OCI-M2 (cell line): Measurements from ENCODE around the gene CNIH3.
"Not testable (repeated sequence)": the region's sequence is repeated elsewhere in the genome, so short reads cannot be mapped to it uniquely, and the experiment has no call there.

ENCODE experiments used
- DNase-seq: peaks from one replicate; lab custom pipeline; 2025; ENCODE audit not compliant: unreplicated experiment; lab: John Stamatoyannopoulos, UW

The CNIH3 gene

DNA sequence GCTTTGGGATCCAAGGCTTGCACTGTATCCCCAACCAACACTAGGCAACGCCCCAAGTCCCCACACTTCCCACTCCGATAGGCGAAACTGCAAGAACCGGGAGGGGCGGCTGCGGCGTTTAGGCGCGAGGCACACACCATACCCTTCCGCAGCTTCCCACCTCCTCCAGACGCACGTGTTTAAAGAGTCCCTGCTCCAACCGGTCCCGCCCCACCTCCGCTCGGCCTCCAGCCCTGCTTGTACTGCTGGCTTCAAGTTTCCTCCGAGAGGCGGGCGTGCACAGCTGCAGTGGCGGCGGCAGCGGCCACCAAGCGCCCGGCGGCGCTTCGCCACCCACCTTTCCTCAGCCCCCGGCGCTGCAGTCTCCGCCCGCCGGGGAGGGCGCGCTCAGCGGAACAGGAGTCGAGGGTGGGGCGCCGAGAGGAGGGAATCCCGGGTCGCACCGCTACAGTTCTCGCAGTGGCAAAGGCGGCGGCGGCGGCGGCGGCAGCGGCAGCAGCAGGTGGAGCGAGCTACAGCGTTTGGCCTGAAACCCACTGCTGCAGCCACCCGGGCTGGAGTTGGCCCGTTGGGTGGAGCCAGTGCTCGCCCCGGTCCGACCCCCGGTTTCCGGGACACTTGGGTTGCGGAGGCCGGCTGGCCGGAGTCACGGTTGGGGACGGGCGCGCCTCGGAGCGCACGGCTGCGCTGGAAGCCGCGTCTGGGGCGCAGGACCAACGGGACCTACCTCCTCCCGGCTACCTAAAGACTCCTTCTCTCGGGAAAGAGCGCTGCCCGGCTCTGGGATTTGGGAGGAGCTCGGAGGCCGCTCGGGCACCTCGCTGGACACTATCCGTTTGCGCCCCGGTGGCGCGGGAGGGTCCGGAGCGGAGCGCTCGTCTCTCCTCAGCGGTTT is at the start of gene CNIH3:
TSS of gene CNIH3 (plus strand) at position 457 of the 895 bp plus-strand sequence. CDS start 858 bp downstream, outside the sequence.
- DNase-seq, result no peak

DNA sequence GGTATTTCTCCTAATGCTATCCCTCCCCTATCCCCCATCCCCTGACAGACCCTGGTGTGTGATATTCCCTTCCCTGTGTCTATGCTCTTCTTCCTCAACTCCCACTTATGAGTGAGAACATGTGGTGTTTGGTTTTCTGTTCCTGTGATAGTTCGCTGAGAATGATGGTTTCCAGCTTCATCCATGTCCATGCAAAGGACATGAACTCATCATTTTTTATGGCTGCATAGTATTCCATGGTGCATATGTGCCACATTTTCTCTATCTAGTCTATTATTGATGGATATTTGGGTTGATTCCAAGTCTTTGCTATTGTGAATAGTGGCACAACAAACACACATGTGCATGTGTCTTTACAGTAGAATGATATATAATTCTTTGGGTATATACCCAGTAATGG is 49.6 kb upstream of the CNIH3 start:
- DNase-seq, result not testable (repeated sequence)

DNA sequence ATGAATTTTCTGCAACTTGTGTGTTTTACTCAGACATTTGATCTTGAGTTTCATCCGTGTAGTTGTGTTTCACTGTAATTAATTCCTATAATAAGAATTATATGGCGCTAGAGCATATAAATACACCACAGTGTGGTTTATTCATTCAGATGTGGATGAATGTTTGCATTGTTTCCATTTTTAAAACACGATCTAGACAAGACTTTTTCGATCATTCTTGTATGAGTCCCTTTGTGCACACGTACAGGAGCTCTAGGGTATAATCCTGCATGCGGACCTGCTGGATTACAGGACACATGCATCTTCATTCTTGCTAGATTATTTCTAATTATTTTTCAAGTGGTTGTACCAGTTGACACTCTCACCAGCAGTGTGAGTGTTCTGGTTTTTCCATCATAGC is 46.8 kb upstream of the CNIH3 start:
- no peak for DNase-seq

DNA sequence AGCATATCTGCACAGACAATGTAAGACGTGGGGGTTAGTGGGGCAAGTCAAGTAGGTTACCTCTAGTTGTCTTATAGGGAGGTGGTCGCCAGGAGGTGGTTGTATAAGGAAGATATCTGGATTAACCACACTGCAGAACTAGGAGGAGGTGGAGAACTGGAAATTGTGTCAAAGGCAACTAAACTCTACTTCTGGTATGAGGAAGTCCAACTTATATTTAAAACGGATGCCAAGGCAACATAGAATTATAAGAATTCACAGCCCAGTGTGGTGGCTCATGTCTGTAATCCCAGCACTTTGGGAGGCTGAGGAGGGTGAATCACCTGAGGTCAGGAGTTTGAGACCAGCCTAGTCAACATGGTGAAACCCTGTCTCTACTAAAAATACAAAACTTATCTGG is 44.1 kb upstream of the CNIH3 start:
- DNase-seq, result not testable (repeated sequence)

DNA sequence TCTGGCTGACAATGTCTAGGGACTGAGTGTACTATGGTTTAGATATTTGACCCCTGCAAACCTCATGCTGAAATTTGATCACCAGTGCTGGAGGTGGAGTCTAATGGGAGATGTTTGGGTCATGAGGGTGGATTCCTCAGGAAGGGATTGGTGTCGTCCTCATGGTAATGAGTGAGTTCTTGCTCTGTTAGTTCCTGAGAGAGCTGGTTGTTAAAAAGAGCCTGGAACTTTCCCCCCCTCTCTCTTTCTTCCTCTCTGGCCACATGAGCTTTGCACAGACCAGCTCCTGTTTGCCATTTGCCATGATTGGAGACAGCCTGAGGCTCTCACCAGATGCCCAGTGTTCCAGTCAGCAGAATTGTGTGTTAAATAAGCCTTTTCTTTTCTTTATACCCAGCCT is 36.6 kb upstream of the CNIH3 start:
- no peak for DNase-seq

DNA sequence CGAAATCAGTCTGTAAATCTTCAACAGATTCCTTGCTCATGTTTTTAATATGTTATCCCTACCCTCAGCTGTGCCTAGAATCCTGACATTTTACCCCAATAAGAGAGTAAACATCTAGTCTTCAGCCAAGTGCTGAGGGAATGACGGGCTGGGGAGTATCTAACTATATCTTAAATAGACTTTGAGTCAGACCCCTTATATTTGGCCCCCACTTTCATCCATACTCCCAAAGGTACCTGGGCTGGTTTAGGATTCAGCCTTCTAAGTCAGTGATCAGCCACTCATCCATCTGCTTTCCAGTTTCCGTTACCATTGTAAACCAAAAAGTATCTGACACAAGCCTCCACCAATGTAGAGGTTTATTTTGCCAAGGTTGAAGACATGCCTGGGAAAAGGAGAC is 36.1 kb upstream of the CNIH3 start:
- no peak for DNase-seq

DNA sequence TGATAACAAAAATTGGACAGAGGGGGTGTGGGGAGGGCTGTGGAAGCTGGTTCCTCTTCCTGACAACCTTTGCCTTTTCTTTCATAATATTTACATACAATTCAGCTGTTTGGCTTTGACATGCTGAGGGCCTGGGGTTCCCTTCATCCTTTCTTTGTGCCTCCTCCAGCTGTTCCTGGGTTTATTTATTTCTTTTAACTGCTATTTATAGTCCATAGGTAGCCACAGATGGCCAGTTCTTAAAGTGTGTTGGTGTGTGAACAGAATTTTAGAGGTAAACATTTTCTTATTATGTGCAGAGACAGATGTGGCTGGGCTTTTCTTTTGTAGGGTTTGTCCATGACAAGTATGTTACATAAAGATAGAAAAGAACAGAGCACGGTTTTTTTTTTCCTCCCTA is 34.1 kb upstream of the CNIH3 start:
- no peak for DNase-seq

DNA sequence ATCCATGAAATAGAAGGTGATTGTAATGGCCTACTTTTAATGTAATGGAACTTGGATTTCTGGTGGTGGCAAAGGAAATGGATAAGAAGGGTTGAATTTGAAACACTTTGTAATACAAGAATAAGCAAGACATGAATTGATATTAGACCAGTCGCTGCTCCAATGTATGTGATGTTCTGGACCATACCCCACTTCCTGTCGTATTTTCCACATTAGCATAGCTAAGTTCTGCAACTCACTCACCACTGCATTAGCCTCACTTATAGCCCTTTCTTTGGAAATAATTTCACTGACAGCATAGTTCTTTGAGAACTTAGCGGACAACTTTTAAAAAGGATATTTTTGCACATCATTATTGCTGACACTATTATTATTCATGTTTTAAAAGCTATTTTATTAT is 32.3 kb upstream of the CNIH3 start:
- no peak for DNase-seq

DNA sequence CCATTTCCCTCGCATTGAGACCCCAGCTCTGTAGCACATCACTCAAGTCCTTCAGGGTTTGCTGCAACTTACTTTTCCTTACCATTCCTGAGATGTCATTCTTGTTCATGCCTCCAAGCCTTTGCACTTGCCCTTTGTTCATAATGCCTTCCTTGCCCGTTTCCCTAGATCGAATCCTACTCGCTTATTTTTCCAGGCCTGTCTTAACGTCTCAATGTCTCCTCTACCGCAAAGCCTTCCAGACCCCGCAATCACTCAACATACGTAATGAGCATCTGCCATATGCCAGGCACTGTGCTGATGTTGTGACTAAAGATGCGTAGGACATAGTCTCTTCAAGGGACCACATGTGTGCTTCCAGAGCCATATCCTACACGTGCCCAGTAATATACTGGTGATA is 31.1 kb upstream of the CNIH3 start:
- no peak for DNase-seq

DNA sequence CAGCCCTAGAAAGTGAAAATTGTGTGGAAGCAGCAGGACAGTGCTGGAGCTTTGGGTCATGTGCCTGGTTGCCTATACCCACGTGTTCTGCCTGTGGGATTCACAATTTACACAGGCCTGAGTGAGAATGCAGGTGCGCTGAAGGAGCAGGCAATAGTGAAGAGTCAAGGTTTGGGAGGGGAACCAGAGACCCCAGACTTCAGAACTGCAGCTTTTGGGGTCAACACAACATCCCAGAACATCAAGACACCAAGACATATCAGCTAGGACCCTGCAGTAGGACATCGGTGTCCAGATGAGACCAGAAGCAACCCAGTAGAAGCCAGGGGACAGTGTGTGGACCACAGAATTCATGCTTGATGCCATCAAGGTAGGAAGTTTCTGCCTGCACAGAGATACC is 29.1 kb upstream of the CNIH3 start:
- DNase-seq, result no peak

DNA sequence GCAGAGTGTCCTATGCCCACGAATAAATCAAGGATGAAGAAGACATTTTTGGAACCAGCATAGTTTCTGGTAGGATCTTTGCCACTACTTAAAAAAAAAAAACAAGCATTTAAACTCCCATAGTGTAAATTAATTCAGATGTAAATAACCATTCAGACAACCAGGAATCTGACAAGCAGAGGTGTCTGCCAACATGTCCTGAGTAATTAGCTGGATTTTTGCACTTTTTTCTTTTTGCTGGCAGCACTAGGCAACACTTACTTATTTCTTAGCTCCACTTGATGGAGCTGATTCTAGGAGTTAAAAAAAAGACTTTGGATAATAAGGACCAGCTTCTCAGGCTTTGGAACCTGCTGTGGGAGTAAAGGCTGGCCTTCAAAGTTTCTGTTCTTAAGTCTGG is 27.6 kb upstream of the CNIH3 start:
- no peak for DNase-seq

DNA sequence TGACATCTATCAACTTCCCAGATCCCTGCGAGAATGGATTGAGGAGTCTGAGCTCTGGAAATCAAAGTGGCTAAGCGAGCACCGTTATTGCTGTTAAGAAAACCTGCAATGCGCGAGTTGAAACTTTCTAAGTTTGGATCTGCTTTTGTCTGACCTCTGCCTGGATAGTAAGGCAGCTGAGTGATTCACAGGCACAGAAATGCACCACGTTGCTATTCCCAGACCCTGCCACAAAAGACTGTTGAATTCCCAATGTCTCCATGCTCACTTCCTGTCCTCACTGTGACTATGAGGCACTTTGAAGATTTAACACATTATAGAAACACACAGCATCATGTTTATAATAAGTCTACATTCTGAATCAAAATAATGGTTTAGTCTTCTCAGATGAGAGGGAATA is 27.1 kb upstream of the CNIH3 start:
- no peak for DNase-seq

DNA sequence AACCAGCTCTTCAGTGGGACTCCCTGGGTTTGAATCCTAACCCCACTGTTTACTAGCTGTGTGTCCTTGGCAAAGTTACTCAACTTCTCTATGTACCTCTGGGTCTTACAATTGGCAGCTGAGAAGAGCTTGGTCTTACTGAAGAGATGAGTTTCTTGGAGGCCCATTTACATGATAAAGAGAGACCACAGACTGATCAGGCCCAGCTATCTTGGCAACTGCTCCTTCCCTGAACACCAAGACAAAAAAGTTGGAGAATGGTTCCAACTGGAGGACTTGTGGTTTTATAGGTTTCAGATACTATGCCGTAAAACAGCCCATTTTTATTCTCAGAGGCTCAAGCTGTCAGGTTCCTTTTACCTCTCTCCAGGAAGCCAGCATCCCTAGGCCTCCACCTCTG is 24.8 kb upstream of the CNIH3 start:
- no peak for DNase-seq

DNA sequence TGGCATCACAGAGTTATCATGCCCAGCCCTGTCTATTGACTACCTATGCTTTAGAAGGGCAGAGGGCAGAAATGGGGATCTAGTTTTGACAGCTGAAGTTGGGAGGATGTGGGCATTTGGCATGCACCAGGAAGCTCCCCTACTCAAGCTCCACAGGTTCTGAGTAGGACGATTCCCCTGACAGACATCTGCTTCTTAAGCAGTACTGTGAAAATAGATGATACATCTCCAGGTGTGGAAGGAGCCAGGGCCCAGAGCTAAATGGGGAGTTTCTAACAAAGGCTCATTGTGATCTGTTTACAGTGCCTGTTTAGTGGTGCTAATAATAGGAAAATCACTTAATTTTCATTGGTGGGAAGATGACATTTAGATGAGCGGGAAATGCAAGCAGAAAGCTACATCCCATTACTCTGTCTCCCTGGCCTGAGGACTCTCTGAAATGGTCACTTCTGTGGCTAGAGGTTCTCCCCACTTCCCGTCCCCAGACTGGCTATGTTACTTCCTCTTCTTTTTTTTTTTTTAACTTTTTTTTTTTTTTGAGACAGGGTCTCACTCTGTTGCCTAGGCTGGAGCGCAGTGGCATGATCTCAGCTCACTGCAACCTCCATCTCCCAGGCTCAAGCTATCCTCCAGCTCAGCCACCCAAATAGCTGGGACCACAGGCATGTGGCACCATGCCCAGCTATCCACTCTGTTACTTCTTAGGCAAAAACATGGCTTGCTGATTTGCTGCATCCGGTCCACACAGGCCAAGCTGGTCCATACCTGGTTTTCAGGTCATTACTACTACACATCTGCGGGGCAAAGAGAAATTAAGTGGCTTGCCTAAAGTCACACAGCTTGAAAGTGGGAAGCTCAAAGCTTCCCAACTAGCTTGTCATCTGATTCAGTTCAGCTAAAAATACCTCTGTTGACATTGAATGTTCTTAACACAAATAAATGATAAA is 23.2 kb upstream of the CNIH3 start:
- no peak for DNase-seq

DNA sequence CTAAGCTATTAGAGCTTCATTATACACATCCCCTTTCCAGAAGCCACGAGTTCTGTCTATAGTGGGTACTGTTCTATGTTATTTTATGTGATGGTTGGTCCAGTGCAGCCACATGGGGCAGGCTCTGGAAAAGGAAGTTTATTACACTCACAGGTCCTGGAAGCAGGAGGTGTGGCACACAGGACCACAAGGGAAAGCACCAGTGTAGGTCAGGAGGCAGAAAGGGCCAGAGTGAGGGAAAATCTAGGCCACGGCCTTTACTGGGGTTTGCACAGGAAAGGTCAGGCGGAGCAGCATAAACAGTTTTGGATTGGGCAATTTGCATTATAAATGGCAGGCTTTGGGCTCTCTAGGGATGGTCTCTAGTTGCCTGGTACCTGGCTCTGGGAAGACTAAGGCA is 21.8 kb upstream of the CNIH3 start:
- no peak for DNase-seq

DNA sequence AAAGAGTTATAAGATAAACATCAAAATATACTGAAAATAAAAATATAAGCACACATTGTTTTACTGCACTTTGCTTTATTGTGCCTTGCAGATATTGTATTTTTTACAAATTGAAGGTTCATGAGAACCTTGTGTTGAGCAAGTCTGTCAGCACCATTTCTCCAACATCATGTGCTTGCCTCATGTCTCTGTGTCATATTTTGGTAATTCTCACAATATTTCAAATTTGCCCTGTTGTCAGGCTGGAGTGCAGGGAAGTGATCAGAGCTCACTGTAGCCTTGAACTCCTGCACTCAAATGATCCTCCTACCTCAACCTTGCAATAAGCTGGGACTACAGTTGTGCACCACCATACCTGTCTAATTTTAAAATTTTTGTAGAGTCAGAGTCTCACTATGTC is 21.3 kb upstream of the CNIH3 start:
- no peak for DNase-seq

DNA sequence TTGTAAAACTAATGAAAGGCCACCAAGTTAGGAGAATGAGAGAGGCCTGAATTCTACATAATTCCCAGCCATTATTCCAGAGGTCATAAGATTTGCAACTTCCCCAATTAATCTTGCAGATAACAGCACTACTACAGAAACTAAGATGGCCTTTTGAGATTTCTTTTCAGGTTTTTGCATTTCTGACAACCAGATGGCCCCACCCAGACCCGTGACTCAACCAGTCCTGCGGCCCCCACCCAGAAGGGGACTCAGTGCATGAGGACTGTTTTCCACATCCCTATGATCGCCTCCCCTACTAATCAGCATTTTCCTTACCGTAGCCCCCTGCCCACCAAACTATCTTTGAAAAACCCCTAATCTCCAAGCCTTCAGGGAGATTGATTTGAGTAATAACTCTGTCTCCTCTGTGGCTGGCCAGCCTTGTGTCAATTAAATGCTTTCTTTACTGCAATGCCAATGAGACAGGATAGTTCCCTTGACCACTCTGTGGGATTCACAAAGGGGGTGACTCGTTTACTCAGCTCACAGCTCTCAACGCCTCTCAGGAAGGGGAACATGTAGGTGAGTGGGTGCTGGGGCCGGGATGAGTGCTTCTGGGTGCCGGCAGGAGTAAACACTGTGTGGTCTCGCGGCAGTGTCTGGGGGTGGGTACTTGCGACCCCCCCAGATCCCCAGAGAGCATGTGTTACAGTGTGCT is 10.5 kb upstream of the CNIH3 start:
- DNase-seq, result no peak

DNA sequence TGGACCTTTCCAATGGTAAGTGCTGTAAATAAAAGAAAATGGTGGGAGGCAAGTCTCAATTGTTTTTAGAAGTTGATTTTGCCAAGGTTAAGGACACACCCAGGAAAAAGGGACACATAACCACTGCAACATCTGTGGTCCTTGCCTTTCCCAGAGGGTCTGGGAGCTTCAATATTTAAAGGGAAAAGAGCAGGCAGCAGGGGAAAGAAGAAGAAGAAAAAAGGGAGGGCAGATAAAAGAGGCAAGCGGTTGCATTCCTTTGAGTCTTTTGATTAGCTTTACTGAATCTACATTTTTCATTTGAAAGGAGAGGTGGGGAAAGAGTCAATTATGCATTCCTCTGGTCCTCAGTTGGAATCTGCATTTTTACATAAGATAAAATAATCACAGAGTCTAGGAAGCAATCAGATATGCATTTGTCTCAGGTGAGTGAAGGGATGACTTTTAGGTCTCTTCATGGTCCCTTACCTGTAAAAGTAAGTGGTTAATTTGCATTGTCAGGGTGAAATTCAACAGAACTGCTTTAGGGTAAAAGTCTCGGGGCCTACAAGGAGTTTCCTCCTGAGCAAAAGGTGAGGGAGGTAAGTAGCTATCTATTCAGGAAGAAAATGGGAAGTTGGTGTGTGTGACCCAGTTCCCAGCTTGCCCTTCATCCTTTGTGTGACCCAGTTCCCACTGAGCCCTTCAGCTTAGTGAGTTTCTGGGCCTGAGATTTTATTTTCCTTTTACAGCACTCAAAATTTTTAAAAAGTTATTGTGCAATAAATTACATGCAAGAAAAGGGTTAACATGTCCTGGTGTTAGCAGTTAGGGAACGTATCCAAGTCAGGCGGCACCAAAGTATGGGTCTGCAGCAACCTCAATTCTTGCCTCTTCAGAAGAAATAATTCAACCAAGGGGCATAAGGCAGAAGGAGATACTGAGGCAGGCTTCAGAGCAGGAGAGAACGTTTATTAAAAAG is 8.6 kb upstream of the CNIH3 start:
- DNase-seq, result no peak

DNA sequence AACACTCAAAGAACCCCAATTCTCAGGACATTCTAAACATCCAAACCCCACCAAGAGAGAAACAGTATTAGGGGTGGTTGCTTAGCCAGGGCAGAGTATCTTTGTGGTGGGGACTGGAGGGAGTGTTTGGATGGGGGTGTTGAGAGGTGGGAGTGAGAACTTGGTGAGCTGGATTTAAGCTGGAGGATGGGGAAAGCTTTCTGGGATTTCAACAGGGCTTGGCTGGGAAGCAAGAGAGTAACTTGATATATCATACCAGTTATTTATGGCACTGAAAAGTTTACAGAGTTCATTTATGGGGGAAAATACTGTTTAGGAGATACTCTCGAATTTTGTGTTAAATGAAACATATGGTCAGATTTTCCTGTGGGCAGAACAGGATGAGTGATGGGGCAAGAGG is 6.8 kb upstream of the CNIH3 start:
- DNase-seq, result no peak

DNA sequence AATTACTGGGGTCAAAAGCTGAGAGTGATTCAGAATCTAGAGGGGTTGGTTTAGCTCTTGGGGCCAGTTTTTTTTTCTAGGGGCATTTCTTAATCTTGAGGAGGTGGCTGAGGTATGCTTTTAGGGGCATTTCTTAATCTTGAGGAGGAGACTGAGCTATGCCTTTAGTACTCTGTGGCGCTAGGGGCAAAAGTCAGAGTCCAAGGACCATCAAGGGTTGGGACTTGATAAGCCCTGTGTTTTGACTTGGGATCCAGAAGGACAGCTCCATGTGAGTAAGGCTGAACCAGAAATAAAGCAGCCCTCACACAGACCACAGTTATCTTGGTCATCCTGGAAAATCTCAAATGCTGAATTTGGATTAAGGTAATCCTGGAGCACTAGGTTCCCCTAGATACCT is 3.9 kb upstream of the CNIH3 start:
- DNase-seq, result no peak
